Measurements from ENCODE around the gene KAZN. TPM values are rescaled to one million over a fixed set of nuclear protein-coding genes. Genes with fewer than 3 reads are reported as not detected.

Gene KAZN
- total RNA-seq, 1 donor from 2014 or later, result 11.6 TPM

DNA sequence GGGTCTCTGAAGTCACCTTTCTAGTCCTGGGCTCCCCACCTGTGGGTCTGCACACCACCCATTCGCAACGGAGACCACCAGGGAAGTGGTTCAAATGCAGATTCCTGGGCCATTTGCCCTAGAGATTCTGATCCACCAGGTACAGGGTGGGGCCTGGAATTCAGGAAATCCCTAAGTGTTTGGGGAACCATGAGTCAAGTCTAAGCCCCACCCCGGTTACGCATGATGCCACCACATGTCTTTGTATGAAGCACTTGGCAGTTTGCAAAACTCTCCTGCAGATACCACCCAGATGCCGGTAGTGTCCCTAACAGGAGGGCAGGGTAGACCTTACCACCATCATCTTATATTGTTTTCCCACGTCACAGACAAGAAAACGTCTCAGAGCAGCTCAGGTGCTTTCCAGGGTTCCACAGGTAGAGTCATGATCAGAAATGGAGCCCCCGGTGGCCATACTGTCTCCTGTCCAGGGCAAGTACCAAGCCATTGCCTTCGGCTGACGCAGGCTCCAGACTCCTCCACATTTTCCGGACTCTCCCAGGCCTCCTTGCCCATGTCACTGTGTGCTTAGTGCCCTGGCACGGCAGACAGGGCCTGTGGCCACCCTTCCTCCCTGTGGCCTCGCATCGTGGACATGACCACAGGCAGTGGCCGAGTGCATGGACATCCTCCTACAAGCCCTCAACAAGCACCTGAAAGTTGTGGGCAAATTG is 465.9 kb downstream of the KAZN start:
- peaks cover 5% of the 10 kb centered on the region for H3K36me3 Mint-ChIP-seq (ENCODE audit: low read depth)
- no peaks in the 10 kb centered on the region for H3K9me3 Mint-ChIP-seq
- TF ChIP-seq CTCF (conservative IDR thresholded peaks at IDR 0.05), result peak; percentile 12
- H3K27ac Mint-ChIP-seq (ENCODE audit: unreplicated experiment), result no peak overlapping the region
- no peak overlapping the region for H3K4me3 Mint-ChIP-seq
- no peaks in the 10 kb centered on the region for H3K4me1 Mint-ChIP-seq
- no peak for DNase-seq (ENCODE audit: low read depth, low spot score)
- H3K27me3 Mint-ChIP-seq (ENCODE audit: low read depth), result no peaks in the 10 kb centered on the region

GRCh38 chr1:15065291-15065690 is 466.8 kb downstream of the KAZN start:
- no peak for DNase-seq (ENCODE audit: low read depth, low spot score)
- no peaks in the 10 kb centered on the region for H3K4me1 Mint-ChIP-seq
- no peaks in the 10 kb centered on the region for H3K9me3 Mint-ChIP-seq
- TF ChIP-seq CTCF (conservative IDR thresholded peaks at IDR 0.05), result no peak
- H3K36me3 Mint-ChIP-seq (ENCODE audit: low read depth), result peaks cover 5% of the 10 kb centered on the region
- H3K27ac Mint-ChIP-seq (ENCODE audit: unreplicated experiment), result no peak overlapping the region
- H3K4me3 Mint-ChIP-seq, result no peak overlapping the region
- no peaks in the 10 kb centered on the region for H3K27me3 Mint-ChIP-seq (ENCODE audit: low read depth)

DNA sequence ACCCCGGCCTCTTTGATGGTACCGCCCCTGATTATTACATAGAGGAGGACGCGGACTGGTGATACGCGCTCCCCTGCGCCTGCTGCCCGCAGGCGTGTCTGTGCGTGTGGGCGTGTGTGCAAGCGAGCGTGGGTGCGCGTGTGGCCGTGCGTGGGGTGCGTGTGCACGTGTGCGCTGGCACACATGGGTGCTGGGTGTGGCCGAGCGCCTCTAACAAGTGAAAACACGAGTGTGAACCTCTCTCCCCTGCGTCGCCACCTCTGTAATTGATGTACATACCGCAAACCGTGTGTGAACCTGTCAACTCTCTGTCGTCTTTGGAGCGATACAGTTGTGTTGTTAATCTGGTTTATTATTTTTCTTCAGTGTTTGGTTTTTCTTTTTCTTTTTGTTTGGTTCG is 467.3 kb downstream of the KAZN start:
- no peak overlapping the region for H3K4me3 Mint-ChIP-seq

GRCh38 chr1:15066191-15066590 is 467.7 kb downstream of the KAZN start:
- H3K27ac Mint-ChIP-seq (ENCODE audit: unreplicated experiment), result no peak overlapping the region
- H3K9me3 Mint-ChIP-seq, result no peaks in the 10 kb centered on the region
- no peaks in the 10 kb centered on the region for H3K4me1 Mint-ChIP-seq
- no peak for TF ChIP-seq CTCF (conservative IDR thresholded peaks at IDR 0.05)
- no peak overlapping the region for H3K4me3 Mint-ChIP-seq
- no peaks in the 10 kb centered on the region for H3K27me3 Mint-ChIP-seq (ENCODE audit: low read depth)
- no peak for DNase-seq (ENCODE audit: low read depth, low spot score)
- H3K36me3 Mint-ChIP-seq (ENCODE audit: low read depth), result peaks cover 5% of the 10 kb centered on the region

More for the DNA sequence above, 467.3 kb downstream of the KAZN start:
- Mint-ChIP-seq H3K4me1 (no peaks in the 10 kb centered on the region), H3K27me3 (ENCODE audit: low read depth) (no peaks in the 10 kb centered on the region), H3K27ac (ENCODE audit: unreplicated experiment) (no peak overlapping the region), H3K36me3 (ENCODE audit: low read depth) (peaks cover 5% of the 10 kb centered on the region), H3K9me3 (no peaks in the 10 kb centered on the region)
- DNase-seq (ENCODE audit: low read depth, low spot score), result no peak
- TF ChIP-seq CTCF (conservative IDR thresholded peaks at IDR 0.05), result no peak

DNA sequence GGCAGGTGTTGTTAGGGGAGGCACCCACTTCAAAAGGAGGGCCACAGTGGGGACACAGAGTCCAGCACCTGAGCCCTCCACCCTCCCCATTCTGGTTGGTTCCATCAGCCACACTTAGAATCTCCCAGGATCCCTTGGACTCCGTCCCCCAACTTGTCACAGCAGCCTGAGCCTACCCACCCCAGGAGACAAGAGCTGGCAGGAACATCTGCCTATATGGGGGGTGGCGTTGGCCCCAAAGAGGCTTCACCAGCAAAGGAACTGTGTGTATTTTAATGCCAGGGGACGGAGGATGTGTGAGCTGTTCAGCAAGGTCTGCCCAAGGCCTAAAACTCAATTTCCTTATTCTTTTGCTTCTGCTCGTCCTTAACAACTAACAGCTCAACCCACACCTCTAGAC is 468.7 kb downstream of the KAZN start:
- no peak for DNase-seq (ENCODE audit: low read depth, low spot score)
- no peak overlapping the region for H3K27ac Mint-ChIP-seq (ENCODE audit: unreplicated experiment)
- no peak for TF ChIP-seq CTCF (conservative IDR thresholded peaks at IDR 0.05)
- H3K27me3 Mint-ChIP-seq (ENCODE audit: low read depth), result no peaks in the 10 kb centered on the region
- H3K9me3 Mint-ChIP-seq, result no peaks in the 10 kb centered on the region
- no peak overlapping the region for H3K4me3 Mint-ChIP-seq
- H3K4me1 Mint-ChIP-seq, result no peaks in the 10 kb centered on the region
- H3K36me3 Mint-ChIP-seq (ENCODE audit: low read depth), result peaks cover 4% of the 10 kb centered on the region

Measured in neural crest cell (in vitro differentiated cells).